ENCODE data around the gene FLNB. TPM values are rescaled to one million over a fixed set of nuclear protein-coding genes. Genes with fewer than 3 reads are reported as not detected.

The FLNB gene
- total and polyA plus RNA-seq, 3 experiments from 2014 or later: 11.5 to 12.8 (median 12.2) TPM

DNA sequence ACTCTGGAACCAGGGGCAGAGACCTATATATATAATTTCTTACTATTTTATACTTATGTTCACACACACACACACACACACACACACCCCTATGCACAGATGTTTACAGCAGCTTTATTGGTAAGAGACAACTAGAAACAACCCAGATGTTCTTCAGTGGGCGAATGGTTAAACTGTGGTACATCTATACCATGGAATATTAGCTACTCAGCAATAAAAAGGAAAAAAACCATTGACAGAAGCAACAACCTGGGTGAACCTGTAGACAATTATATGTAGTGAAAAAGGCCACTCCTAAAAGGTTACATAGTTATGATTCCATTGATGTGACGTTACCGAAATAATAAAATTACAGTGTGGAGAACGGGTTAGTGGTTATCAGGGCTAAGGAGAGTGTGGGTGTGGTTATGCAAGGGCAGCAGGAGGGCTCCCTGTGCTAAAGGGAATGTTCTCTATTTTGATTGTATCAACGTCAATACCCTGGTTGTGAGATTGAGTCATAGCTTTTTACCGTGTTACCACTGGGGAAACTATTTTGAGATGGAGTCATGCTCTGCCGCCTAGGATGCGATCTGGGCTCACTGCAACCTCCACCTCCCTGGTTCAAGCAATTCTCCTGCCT lies 85.5 kb downstream of the FLNB start:
- no peak for DNase-seq
- Mint-ChIP-seq H3K27ac (peak overlapping the region in 1 of 8 donors; percentile 63), H3K4me3 (no peak overlapping the region), H3K4me1 (no peaks in the 10 kb centered on the region), H3K27me3 (no peaks in the 10 kb centered on the region), H3K9me3 (no peaks in the 10 kb centered on the region), H3K36me3 (peaks cover 7 to 23% (median 10%) of the 10 kb centered on the region in 3 donors)
- Histone ChIP-seq H3K4me3 (ENCODE audit: low read length) (no peak overlapping the region), H3K27me3 (ENCODE audit: insufficient read depth, low read length, poor library complexity, severe bottlenecking) (no peaks in the 10 kb centered on the region), H3K9me3 (ENCODE audit: low read length) (no peaks in the 10 kb centered on the region), H3K36me3 (ENCODE audit: insufficient read depth, low read length) (no peaks in the 10 kb centered on the region), H3K27ac (ENCODE audit: low read depth, low read length) (no peak overlapping the region), H3K4me1 (ENCODE audit: insufficient read depth, low read length) (no peaks in the 10 kb centered on the region)
- ChIA-PET CTCF (no interaction called here), POLR2A (no interaction called here)

GRCh38 chr3:58094657-58095056 lies 86.4 kb downstream of the FLNB start:
- Histone ChIP-seq H3K4me1 (ENCODE audit: insufficient read depth, low read length) (no peaks in the 10 kb centered on the region), H3K27ac (ENCODE audit: low read depth, low read length) (no peak overlapping the region), H3K36me3 (ENCODE audit: insufficient read depth, low read length) (no peaks in the 10 kb centered on the region), H3K27me3 (ENCODE audit: insufficient read depth, low read length, poor library complexity, severe bottlenecking) (no peaks in the 10 kb centered on the region), H3K4me3 (ENCODE audit: low read length) (no peak overlapping the region), H3K9me3 (ENCODE audit: low read length) (no peaks in the 10 kb centered on the region)
- POLR2A ChIA-PET: no interaction called here
- H3K4me1 Mint-ChIP-seq: no peaks in the 10 kb centered on the region
- H3K4me3 Mint-ChIP-seq: no peak overlapping the region
- H3K36me3 Mint-ChIP-seq: peaks cover 3 to 28% (median 14%) of the 10 kb centered on the region in 3 donors
- DNase-seq: no peak
- H3K27me3 Mint-ChIP-seq: peaks cover 0 to 2% of the 10 kb centered on the region in 2 donors
- CTCF ChIA-PET: no interaction called here
- peak overlapping the region in 1 of 8 donors; percentile 94 for H3K27ac Mint-ChIP-seq
- no peaks in the 10 kb centered on the region for H3K9me3 Mint-ChIP-seq

GRCh38 chr3:58095603-58096138 lies 87.4 kb downstream of the FLNB start:
- CTCF ChIA-PET: no interaction called here
- peaks cover 0 to 2% of the 10 kb centered on the region in 2 donors for H3K27me3 Mint-ChIP-seq

DNA sequence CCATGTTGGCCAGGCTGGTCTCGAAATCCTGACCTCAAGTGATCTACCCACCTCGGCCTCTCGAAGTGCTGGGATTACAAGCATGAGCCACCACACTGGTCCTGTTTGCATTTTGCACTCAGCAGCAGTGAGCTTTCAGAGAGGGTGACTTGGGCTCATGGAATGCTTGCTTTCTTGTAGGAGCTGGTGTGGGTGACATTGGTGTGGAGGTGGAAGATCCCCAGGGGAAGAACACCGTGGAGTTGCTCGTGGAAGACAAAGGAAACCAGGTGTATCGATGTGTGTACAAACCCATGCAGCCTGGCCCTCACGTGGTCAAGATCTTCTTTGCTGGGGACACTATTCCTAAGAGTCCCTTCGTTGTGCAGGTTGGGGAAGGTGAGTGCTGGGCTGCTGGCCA lies 90.3 kb downstream of the FLNB start:
- peak overlapping the region in 1 of 8 donors; percentile 75 for H3K27ac Mint-ChIP-seq
- peaks cover 5% of the 10 kb centered on the region for H3K36me3 ChIP-seq (ENCODE audit: insufficient read depth, low read length)
- POLR2A ChIA-PET: no interaction called here

More at GRCh38 chr3:58095603-58096138, 87.4 kb downstream of the FLNB start:
- H3K4me1 ChIP-seq (ENCODE audit: insufficient read depth, low read length): no peaks in the 10 kb centered on the region
- no peaks in the 10 kb centered on the region for H3K9me3 ChIP-seq (ENCODE audit: low read length)
- Mint-ChIP-seq H3K4me1 (no peaks in the 10 kb centered on the region), H3K9me3 (no peaks in the 10 kb centered on the region), H3K4me3 (no peak overlapping the region), H3K27ac (peak overlapping the region in 1 of 8 donors; percentile 25), H3K36me3 (peaks cover 3 to 31% (median 14%) of the 10 kb centered on the region in 3 donors)
- POLR2A ChIA-PET: no interaction called here
- H3K4me3 ChIP-seq (ENCODE audit: low read length): no peak overlapping the region
- no peak overlapping the region for H3K27ac ChIP-seq (ENCODE audit: low read depth, low read length)
- H3K27me3 ChIP-seq (ENCODE audit: insufficient read depth, low read length, poor library complexity, severe bottlenecking): no peaks in the 10 kb centered on the region
- DNase-seq: no peak
- no peaks in the 10 kb centered on the region for H3K36me3 ChIP-seq (ENCODE audit: insufficient read depth, low read length)

GRCh38 chr3:58099865-58100264 lies 91.6 kb downstream of the FLNB start:
- Mint-ChIP-seq H3K27me3 (peaks cover 0 to 2% of the 10 kb centered on the region in 2 donors), H3K9me3 (no peaks in the 10 kb centered on the region), H3K4me1 (peaks cover 0 to 5% (median 4%) of the 10 kb centered on the region in 3 donors), H3K36me3 (peaks cover 3 to 63% (median 30%) of the 10 kb centered on the region in 3 donors), H3K4me3 (no peak overlapping the region), H3K27ac (peak overlapping the region in 2 of 8 donors; percentile 1)
- ChIA-PET POLR2A (no interaction called here), CTCF (no interaction called here)
- Histone ChIP-seq H3K27ac (ENCODE audit: low read depth, low read length) (no peak overlapping the region), H3K4me3 (ENCODE audit: low read length) (no peak overlapping the region), H3K36me3 (ENCODE audit: insufficient read depth, low read length) (peaks cover 5% of the 10 kb centered on the region), H3K27me3 (ENCODE audit: insufficient read depth, low read length, poor library complexity, severe bottlenecking) (no peaks in the 10 kb centered on the region), H3K4me1 (ENCODE audit: insufficient read depth, low read length) (no peaks in the 10 kb centered on the region), H3K9me3 (ENCODE audit: low read length) (no peaks in the 10 kb centered on the region)
- DNase-seq: no peak

More for the DNA sequence above, 90.3 kb downstream of the FLNB start:
- Mint-ChIP-seq H3K9me3 (no peaks in the 10 kb centered on the region), H3K27me3 (peaks cover 0 to 2% of the 10 kb centered on the region in 2 donors), H3K4me3 (no peak overlapping the region), H3K36me3 (peaks cover 3 to 53% (median 26%) of the 10 kb centered on the region in 3 donors), H3K4me1 (peaks cover 0 to 5% (median 4%) of the 10 kb centered on the region in 3 donors)
- no peak for DNase-seq
- CTCF ChIA-PET: no interaction called here
- Histone ChIP-seq H3K27me3 (ENCODE audit: insufficient read depth, low read length, poor library complexity, severe bottlenecking) (no peaks in the 10 kb centered on the region), H3K9me3 (ENCODE audit: low read length) (no peaks in the 10 kb centered on the region), H3K4me1 (ENCODE audit: insufficient read depth, low read length) (no peaks in the 10 kb centered on the region), H3K4me3 (ENCODE audit: low read length) (no peak overlapping the region), H3K27ac (ENCODE audit: low read depth, low read length) (no peak overlapping the region)

GRCh38 chr3:58101499-58102389 lies 93.5 kb downstream of the FLNB start:
- Histone ChIP-seq H3K9me3 (ENCODE audit: low read length) (no peaks in the 10 kb centered on the region), H3K27ac (ENCODE audit: low read depth, low read length) (no peak overlapping the region), H3K36me3 (ENCODE audit: insufficient read depth, low read length) (peaks cover 5% of the 10 kb centered on the region), H3K27me3 (ENCODE audit: insufficient read depth, low read length, poor library complexity, severe bottlenecking) (no peaks in the 10 kb centered on the region), H3K4me3 (ENCODE audit: low read length) (no peak overlapping the region), H3K4me1 (ENCODE audit: insufficient read depth, low read length) (no peaks in the 10 kb centered on the region)
- H3K4me3 Mint-ChIP-seq: peak overlapping the region in 1 of 7 donors; percentile 36
- H3K9me3 Mint-ChIP-seq: no peaks in the 10 kb centered on the region
- peaks cover 7 to 71% (median 37%) of the 10 kb centered on the region in 3 donors for H3K36me3 Mint-ChIP-seq
- no peak for DNase-seq
- peaks cover 0 to 2% of the 10 kb centered on the region in 2 donors for H3K27me3 Mint-ChIP-seq
- H3K27ac Mint-ChIP-seq: peak overlapping the region in 1 of 8 donors; percentile 85
- POLR2A ChIA-PET: no interaction called here
- CTCF ChIA-PET: no interaction called here
- H3K4me1 Mint-ChIP-seq: peaks cover 0 to 5% (median 4%) of the 10 kb centered on the region in 3 donors

GRCh38 chr3:58102390-58102750 lies 94.1 kb downstream of the FLNB start:
- Histone ChIP-seq H3K4me3 (ENCODE audit: low read length) (no peak overlapping the region), H3K36me3 (ENCODE audit: insufficient read depth, low read length) (peaks cover 5% of the 10 kb centered on the region), H3K27ac (ENCODE audit: low read depth, low read length) (no peak overlapping the region), H3K9me3 (ENCODE audit: low read length) (no peaks in the 10 kb centered on the region), H3K27me3 (ENCODE audit: insufficient read depth, low read length, poor library complexity, severe bottlenecking) (no peaks in the 10 kb centered on the region), H3K4me1 (ENCODE audit: insufficient read depth, low read length) (no peaks in the 10 kb centered on the region)
- no peak for DNase-seq
- Mint-ChIP-seq H3K4me3 (no peak overlapping the region), H3K9me3 (no peaks in the 10 kb centered on the region), H3K36me3 (peaks cover 7 to 74% (median 38%) of the 10 kb centered on the region in 3 donors), H3K4me1 (peaks cover 0 to 5% (median 4%) of the 10 kb centered on the region in 3 donors), H3K27ac (peak overlapping the region in 1 of 8 donors; percentile 85), H3K27me3 (peaks cover 0 to 2% of the 10 kb centered on the region in 2 donors)
- POLR2A ChIA-PET: no interaction called here
- CTCF ChIA-PET: no interaction called here

DNA sequence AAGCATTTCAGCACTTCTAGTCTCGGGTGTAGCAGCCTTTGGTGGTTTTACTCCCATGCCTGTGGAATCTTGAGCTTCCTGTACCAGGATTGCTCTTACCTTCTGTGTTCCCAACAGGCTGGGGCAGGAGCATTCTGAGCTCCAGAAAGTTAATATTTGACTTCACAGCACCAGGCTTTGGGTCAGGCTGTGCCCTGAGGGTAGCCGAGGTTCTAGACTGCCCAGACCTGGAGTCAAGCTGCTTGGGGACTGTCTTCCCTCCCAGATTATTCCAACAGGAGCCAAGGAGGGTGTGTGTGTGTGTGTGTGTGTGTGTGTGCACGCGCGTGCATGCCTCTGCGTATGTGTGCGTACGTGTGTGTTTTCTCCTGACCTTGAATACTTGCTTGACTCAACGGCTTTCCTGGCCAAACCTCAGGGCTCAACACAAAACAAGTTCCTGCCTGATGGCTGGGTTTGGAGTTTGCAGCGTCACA lies 94.8 kb downstream of the FLNB start:
- POLR2A ChIA-PET: no interaction called here
- peaks cover 0 to 5% (median 4%) of the 10 kb centered on the region in 3 donors for H3K4me1 Mint-ChIP-seq
- H3K9me3 Mint-ChIP-seq: no peaks in the 10 kb centered on the region
- Histone ChIP-seq H3K36me3 (ENCODE audit: insufficient read depth, low read length) (peaks cover 5% of the 10 kb centered on the region), H3K27me3 (ENCODE audit: insufficient read depth, low read length, poor library complexity, severe bottlenecking) (no peaks in the 10 kb centered on the region), H3K4me1 (ENCODE audit: insufficient read depth, low read length) (no peaks in the 10 kb centered on the region), H3K4me3 (ENCODE audit: low read length) (no peak overlapping the region), H3K9me3 (ENCODE audit: low read length) (no peaks in the 10 kb centered on the region), H3K27ac (ENCODE audit: low read depth, low read length) (no peak overlapping the region)
- CTCF ChIA-PET: no interaction called here
- peak overlapping the region in 1 of 8 donors; percentile 74 for H3K27ac Mint-ChIP-seq
- H3K27me3 Mint-ChIP-seq: peaks cover 0 to 2% of the 10 kb centered on the region in 2 donors
- no peak for DNase-seq
- peaks cover 6 to 76% (median 39%) of the 10 kb centered on the region in 3 donors for H3K36me3 Mint-ChIP-seq
- H3K4me3 Mint-ChIP-seq: no peak overlapping the region

Measured in CD8-positive, alpha-beta memory T cell (primary cell).